IgD-negative memory B cell (primary cell): Measurements from ENCODE around the gene RBM42. TPM values are rescaled to one million over a fixed set of nuclear protein-coding genes. Genes with fewer than 3 reads are reported as not detected.
"Not testable (repeated sequence)": the region's sequence is repeated elsewhere in the genome, so short reads cannot be mapped to it uniquely, and the experiment has no call there.

ENCODE experiments used
- H3K27ac Mint-ChIP-seq, 3 donors: one replicate each; pipeline ENCODE4 v1.8.0; 2020 to 2022; ENCODE audit warnings: mild to moderate bottlenecking in 3 of 3, mixed read lengths in 3 of 3, moderate library complexity in 1 of 3
- H3K27me3 Mint-ChIP-seq: one replicate; pipeline ENCODE4 v1.8.0; 2021; ENCODE audit warnings: mixed read lengths
- H3K36me3 Mint-ChIP-seq: one replicate; pipeline ENCODE4 v1.8.0; 2020; ENCODE audit warnings: mild to moderate bottlenecking, mixed read lengths
- H3K4me1 Mint-ChIP-seq, 3 donors: one replicate each; pipeline ENCODE4 v1.8.0; 2020 to 2022; ENCODE audit warnings: mixed read lengths in 3 of 3, mild to moderate bottlenecking in 1 of 3
- H3K4me3 Mint-ChIP-seq, 4 donors: one replicate each; pipeline ENCODE4 v1.8.0; 2020 to 2022; ENCODE audit warnings: mild to moderate bottlenecking in 4 of 4, mixed read lengths in 4 of 4, moderate library complexity in 3 of 4
- H3K9me3 Mint-ChIP-seq, 3 donors: one replicate each; pipeline ENCODE4 v1.8.0; 2020 to 2021; ENCODE audit warnings: mixed read lengths in 3 of 3, mild to moderate bottlenecking in 1 of 3
- polyA plus RNA-seq: library from polyadenylated mRNA; unstranded; fragments of 300-500 nt; fragmentation: Illumina TruSeq; gene quantifications from one replicate; pipeline ENCODE4 v1.2.3, GENCODE V29; 2021

The RBM42 gene
- polyA plus RNA-seq, 1 donor from 2014 or later, result 76.5 TPM

GRCh38 chr19:35650581-35650980, 21.7 kb downstream of the RBM42 start:
- Mint-ChIP-seq H3K27me3 (no peaks in the 10 kb centered on the region), H3K4me1 (peaks cover 12 to 25% (median 15%) of the 10 kb centered on the region in 3 donors), H3K27ac (peak overlapping the region in 1 of 3 donors; percentile 74), H3K9me3 (no peaks in the 10 kb centered on the region), H3K36me3 (peaks cover 3% of the 10 kb centered on the region), H3K4me3 (peak overlapping the region in 2 of 4 donors; percentile 10 to 58)

- H3K36me3 Mint-ChIP-seq, H3K9me3 Mint-ChIP-seq, H3K27me3 Mint-ChIP-seq, H3K27ac Mint-ChIP-seq: not testable (repeated sequence)
- Mint-ChIP-seq H3K4me1 (peaks cover 4 to 14% (median 7%) of the 10 kb centered on the region in 3 donors), H3K4me3 (peak overlapping the region in 1 of 4 donors; percentile 66)
These were observed 26.0 kb downstream of the RBM42 start for GRCh38 chr19:35654828-35655227.

GRCh38 chr19:35655600-35655999, 26.8 kb downstream of the RBM42 start:
- Mint-ChIP-seq H3K27ac (no peak overlapping the region), H3K4me3 (peak overlapping the region in 1 of 4 donors; percentile 66), H3K9me3 (no peaks in the 10 kb centered on the region), H3K36me3 (peaks cover 5% of the 10 kb centered on the region), H3K27me3 (no peaks in the 10 kb centered on the region), H3K4me1 (peaks cover 4 to 10% (median 7%) of the 10 kb centered on the region in 3 donors)

- Mint-ChIP-seq H3K27ac (no peak overlapping the region), H3K36me3 (peaks cover 5% of the 10 kb centered on the region), H3K27me3 (no peaks in the 10 kb centered on the region), H3K4me1 (peaks cover 3 to 5% (median 4%) of the 10 kb centered on the region in 3 donors), H3K9me3 (no peaks in the 10 kb centered on the region), H3K4me3 (no peak overlapping the region)
These were observed 27.9 kb downstream of the RBM42 start for GRCh38 chr19:35656700-35657099.

- H3K36me3 Mint-ChIP-seq, result peaks cover 9% of the 10 kb centered on the region
- no peak overlapping the region for H3K27ac Mint-ChIP-seq
- H3K27me3 Mint-ChIP-seq, result no peaks in the 10 kb centered on the region
- no peaks in the 10 kb centered on the region for H3K9me3 Mint-ChIP-seq
- peak overlapping the region in 1 of 4 donors; percentile 12 for H3K4me3 Mint-ChIP-seq
- peaks cover 2 to 6% (median 4%) of the 10 kb centered on the region in 3 donors for H3K4me1 Mint-ChIP-seq
These were observed 29.3 kb downstream of the RBM42 start for GRCh38 chr19:35657904-35658700.

GRCh38 chr19:35661995-35662340, 33.1 kb downstream of the RBM42 start:
- no peaks in the 10 kb centered on the region for H3K27me3 Mint-ChIP-seq
- H3K4me3 Mint-ChIP-seq, result no peak overlapping the region
- peaks cover 0 to 4% (median 3%) of the 10 kb centered on the region in 3 donors for H3K4me1 Mint-ChIP-seq
- H3K9me3 Mint-ChIP-seq, result no peaks in the 10 kb centered on the region
- H3K27ac Mint-ChIP-seq, result no peak overlapping the region
- peaks cover 8% of the 10 kb centered on the region for H3K36me3 Mint-ChIP-seq

GRCh38 chr19:35663981-35664380, 35.1 kb downstream of the RBM42 start:
- Mint-ChIP-seq H3K4me1 (peaks cover 0 to 3% (median 0%) of the 10 kb centered on the region in 3 donors), H3K9me3 (no peaks in the 10 kb centered on the region), H3K27ac (peak overlapping the region in 1 of 3 donors; percentile 76), H3K36me3 (peaks cover 6% of the 10 kb centered on the region), H3K27me3 (peaks cover 2% of the 10 kb centered on the region), H3K4me3 (no peak overlapping the region)

- Mint-ChIP-seq H3K36me3 (peaks cover 5% of the 10 kb centered on the region), H3K27me3 (peaks cover 9% of the 10 kb centered on the region), H3K4me3 (no peak overlapping the region), H3K4me1 (peaks cover 0 to 3% (median 0%) of the 10 kb centered on the region in 3 donors), H3K9me3 (peaks cover 0 to 1% (median 0%) of the 10 kb centered on the region in 3 donors), H3K27ac (no peak overlapping the region)
These were observed 36.3 kb downstream of the RBM42 start for GRCh38 chr19:35665157-35665556.

GRCh38 chr19:35665604-35666003, 36.8 kb downstream of the RBM42 start:
- peaks cover 0 to 1% (median 0%) of the 10 kb centered on the region in 3 donors for H3K9me3 Mint-ChIP-seq
- peaks cover 0 to 3% (median 0%) of the 10 kb centered on the region in 3 donors for H3K4me1 Mint-ChIP-seq
- H3K4me3 Mint-ChIP-seq, result no peak overlapping the region
- no peak overlapping the region for H3K27ac Mint-ChIP-seq
- peaks cover 5% of the 10 kb centered on the region for H3K36me3 Mint-ChIP-seq
- peaks cover 10% of the 10 kb centered on the region for H3K27me3 Mint-ChIP-seq

GRCh38 chr19:35666251-35666913, 37.5 kb downstream of the RBM42 start, which contains the start of gene UPK1A:
UPK1A (plus strand) TSS chr19:35666517; CDS start chr19:35666813, 296 bp downstream.
- Mint-ChIP-seq H3K27me3 (peaks cover 15% of the 10 kb centered on the region), H3K4me1 (peaks cover 0 to 3% (median 0%) of the 10 kb centered on the region in 3 donors), H3K9me3 (peaks cover 0 to 1% (median 0%) of the 10 kb centered on the region in 3 donors), H3K27ac (peak within 1 kb of the TSS in 1 of 3 donors; percentile 52), H3K36me3 (peaks cover 5% of the 10 kb centered on the region), H3K4me3 (no peak within 1 kb of the TSS)

- H3K9me3 Mint-ChIP-seq, result peaks cover 0 to 3% (median 0%) of the 10 kb centered on the region in 3 donors
- peaks cover 1% of the 10 kb centered on the region for H3K36me3 Mint-ChIP-seq
- H3K27me3 Mint-ChIP-seq, result peaks cover 34% of the 10 kb centered on the region
- H3K27ac Mint-ChIP-seq, result peak overlapping the region in 1 of 3 donors; percentile 94
- no peak overlapping the region for H3K4me3 Mint-ChIP-seq
- peaks cover 0 to 4% (median 3%) of the 10 kb centered on the region in 3 donors for H3K4me1 Mint-ChIP-seq
These were observed 40.7 kb downstream of the RBM42 start for GRCh38 chr19:35669566-35669965.

GRCh38 chr19:35669974-35670373, 41.1 kb downstream of the RBM42 start:
- Mint-ChIP-seq H3K36me3 (peaks cover 1% of the 10 kb centered on the region), H3K4me1 (peaks cover 0 to 4% (median 3%) of the 10 kb centered on the region in 3 donors), H3K27me3 (peaks cover 36% of the 10 kb centered on the region), H3K9me3 (peaks cover 0 to 3% (median 0%) of the 10 kb centered on the region in 3 donors), H3K27ac (peak overlapping the region in 1 of 3 donors; percentile 94), H3K4me3 (peak overlapping the region in 1 of 4 donors; percentile 17)

- Mint-ChIP-seq H3K27me3 (peaks cover 39% of the 10 kb centered on the region), H3K4me1 (peaks cover 0 to 4% (median 3%) of the 10 kb centered on the region in 3 donors), H3K27ac (no peak overlapping the region), H3K36me3 (peaks cover 1% of the 10 kb centered on the region), H3K9me3 (peaks cover 0 to 3% (median 0%) of the 10 kb centered on the region in 3 donors), H3K4me3 (peak overlapping the region in 1 of 4 donors; percentile 39)
These were observed 41.9 kb downstream of the RBM42 start for GRCh38 chr19:35670686-35671085.

- Mint-ChIP-seq H3K36me3 (peaks cover 1% of the 10 kb centered on the region), H3K4me3 (no peak overlapping the region), H3K27me3 (peaks cover 42% of the 10 kb centered on the region), H3K27ac (no peak overlapping the region), H3K9me3 (peaks cover 0 to 3% (median 0%) of the 10 kb centered on the region in 3 donors), H3K4me1 (peaks cover 0 to 4% (median 3%) of the 10 kb centered on the region in 3 donors)
These were observed 43.0 kb downstream of the RBM42 start for GRCh38 chr19:35671818-35672217.
